ENCODE measurements around the gene NPFF.

NPFF gene

GRCh38 chr12:53472056-53472582 is 35.2 kb downstream of the NPFF start:
- no peak for DNase-seq

- no peak for DNase-seq
Measured at GRCh38 chr12:53468282-53468681, 39.0 kb downstream of the NPFF start.

- no peak for DNase-seq
Measured at GRCh38 chr12:53467880-53468279, 39.4 kb downstream of the NPFF start.

- no peak for DNase-seq
Measured at GRCh38 chr12:53467082-53467481, 40.2 kb downstream of the NPFF start.

- no peak for DNase-seq
Measured at GRCh38 chr12:53466640-53467039, 40.6 kb downstream of the NPFF start.

- no peak for DNase-seq
Measured at GRCh38 chr12:53465679-53466078, 41.6 kb downstream of the NPFF start.

GRCh38 chr12:53464685-53465418 is 42.4 kb downstream of the NPFF start:
- no peak for DNase-seq

- DNase-seq = no peak
Measured at GRCh38 chr12:53463802-53464560, 43.3 kb downstream of the NPFF start.

- no peak for DNase-seq
Measured at GRCh38 chr12:53462935-53463334, 44.3 kb downstream of the NPFF start.

GRCh38 chr12:53461591-53461990 is 45.7 kb downstream of the NPFF start:
- no peak for DNase-seq

- no peak for DNase-seq
Measured at GRCh38 chr12:53461059-53461458, 46.2 kb downstream of the NPFF start.

GRCh38 chr12:53459097-53459496 is 48.2 kb downstream of the NPFF start:
- no peak for DNase-seq

All from CD4-positive, alpha-beta T cell treated with Interleukin-21 for 1 hour (primary cell).